Endodermal cell (in vitro differentiated cells): ENCODE results near the gene ACVR2A. TPM values are rescaled to one million over a fixed set of nuclear protein-coding genes. Genes with fewer than 3 reads are reported as not detected.

Source experiments
- DNase-seq: peaks from one replicate; pipeline ENCODE4 v3.0.0-alpha.2; 2017
- H3K27ac ChIP-seq: 2 replicates; pipeline ENCODE4 v1.5.1; 2013; ENCODE audit warnings: mild to moderate bottlenecking, low read depth, low read length, moderate library complexity
- H3K27me3 ChIP-seq: 2 replicates; pipeline ENCODE4 v1.6.1; 2013; ENCODE audit warnings: mild to moderate bottlenecking, low read length, moderate library complexity; ENCODE audit not compliant: insufficient read depth, control insufficient read depth, poor library complexity, severe bottlenecking
- H3K36me3 ChIP-seq: 2 replicates; pipeline ENCODE4 v1.7.0; 2013; ENCODE audit warnings: mild to moderate bottlenecking, low read length, moderate library complexity; ENCODE audit not compliant: control insufficient read depth, insufficient read depth
- H3K4me1 ChIP-seq: one replicate; pipeline ENCODE4 v1.7.0; 2013; ENCODE audit warnings: low read length; ENCODE audit not compliant: control insufficient read depth, insufficient read depth
- H3K4me3 ChIP-seq: 2 replicates; pipeline ENCODE4 v1.5.1; 2013; ENCODE audit warnings: mild to moderate bottlenecking, low read length, moderate library complexity
- H3K9ac ChIP-seq: 2 replicates; pipeline ENCODE4 v1.6.1; 2013; ENCODE audit warnings: mild to moderate bottlenecking, low read length, moderate library complexity; ENCODE audit not compliant: poor library complexity, severe bottlenecking; ENCODE audit errors: extremely low read depth
- H3K9me3 ChIP-seq: 2 replicates; pipeline ENCODE4 v1.6.1; 2013; ENCODE audit warnings: mild to moderate bottlenecking, low read length, moderate library complexity; ENCODE audit not compliant: control insufficient read depth
- H3K27ac Mint-ChIP-seq: 2 replicates; pipeline ENCODE4 v1.8.0; 2020; ENCODE audit warnings: mixed read lengths
- H3K27me3 Mint-ChIP-seq: 2 replicates; pipeline ENCODE4 v1.8.0; 2021; ENCODE audit warnings: mild to moderate bottlenecking, mixed read lengths; ENCODE audit not compliant: insufficient read depth
- H3K36me3 Mint-ChIP-seq: 2 replicates; pipeline ENCODE4 v1.8.0; 2020; ENCODE audit warnings: low read depth, mixed read lengths
- H3K4me1 Mint-ChIP-seq: 2 replicates; pipeline ENCODE4 v1.8.0; 2020; ENCODE audit warnings: mixed read lengths
- H3K4me3 Mint-ChIP-seq: 2 replicates; pipeline ENCODE4 v1.8.0; 2020; ENCODE audit warnings: mild to moderate bottlenecking, moderate library complexity, mixed read lengths
- H3K9me3 Mint-ChIP-seq: 2 replicates; pipeline ENCODE4 v1.8.0; 2020; ENCODE audit warnings: mild to moderate bottlenecking, mixed read lengths
- WGBS, 2 experiments: methylation state at CpG; one replicate each; pipeline versions ENCODE4 v1.1.5 to v1.1.7; 2013; ENCODE audit warnings: missing lambda C conversion rate in 2 of 2, mixed read lengths in 1 of 2; ENCODE audit not compliant: insufficient coverage in 1 of 2, insufficient read length in 1 of 2; 5-methylcytosine and 5-hydroxymethylcytosine counted together
- total RNA-seq, 2 donors: library from RNA; stranded (reverse); fragmentation: NEBNext Ultra II Directional in 1 of 2; extraction: Animal tissue kit (Norgen Biotek cat#: 25700) in 1 of 2; gene quantifications; 2 replicates in 1 of 2; 3 replicates in 1 of 2; pipeline ENCODE4 v1.2.1, GENCODE V29; 2021
- TF ChIP-seq, protein P1 (sequence below): fragments of 200-600 bp; sonication (generic); conservative IDR thresholded peaks from 2 replicates; pipeline ENCODE4 v1.5.0; 2021; ENCODE audit warnings: antibody characterized with exemption, mild to moderate bottlenecking

The ACVR2A gene
- total RNA-seq, 2 donors from 2014 or later = 19.9 to 24.1 TPM

DNA sequence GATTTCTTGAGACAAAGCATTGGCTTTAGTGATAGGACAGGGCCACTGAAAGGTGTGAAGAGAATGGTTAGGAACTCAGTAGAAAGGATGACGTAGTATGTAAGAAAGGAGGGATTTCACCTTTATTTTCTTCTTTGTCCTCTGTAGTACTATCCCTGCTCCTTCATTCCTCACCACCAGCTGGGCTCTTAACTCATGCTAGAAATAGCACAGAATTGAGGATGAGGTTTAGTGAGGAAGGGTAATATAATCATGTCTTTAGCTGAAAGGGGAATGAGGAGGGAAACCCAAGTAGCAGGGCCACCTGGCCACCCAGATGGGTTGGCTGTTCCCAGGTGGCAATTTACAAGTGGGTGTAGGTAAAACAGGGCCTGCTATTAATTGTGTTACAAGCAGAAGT is 15.2 kb downstream of the ACVR2A start:
- TF ChIP-seq, protein P1, sequence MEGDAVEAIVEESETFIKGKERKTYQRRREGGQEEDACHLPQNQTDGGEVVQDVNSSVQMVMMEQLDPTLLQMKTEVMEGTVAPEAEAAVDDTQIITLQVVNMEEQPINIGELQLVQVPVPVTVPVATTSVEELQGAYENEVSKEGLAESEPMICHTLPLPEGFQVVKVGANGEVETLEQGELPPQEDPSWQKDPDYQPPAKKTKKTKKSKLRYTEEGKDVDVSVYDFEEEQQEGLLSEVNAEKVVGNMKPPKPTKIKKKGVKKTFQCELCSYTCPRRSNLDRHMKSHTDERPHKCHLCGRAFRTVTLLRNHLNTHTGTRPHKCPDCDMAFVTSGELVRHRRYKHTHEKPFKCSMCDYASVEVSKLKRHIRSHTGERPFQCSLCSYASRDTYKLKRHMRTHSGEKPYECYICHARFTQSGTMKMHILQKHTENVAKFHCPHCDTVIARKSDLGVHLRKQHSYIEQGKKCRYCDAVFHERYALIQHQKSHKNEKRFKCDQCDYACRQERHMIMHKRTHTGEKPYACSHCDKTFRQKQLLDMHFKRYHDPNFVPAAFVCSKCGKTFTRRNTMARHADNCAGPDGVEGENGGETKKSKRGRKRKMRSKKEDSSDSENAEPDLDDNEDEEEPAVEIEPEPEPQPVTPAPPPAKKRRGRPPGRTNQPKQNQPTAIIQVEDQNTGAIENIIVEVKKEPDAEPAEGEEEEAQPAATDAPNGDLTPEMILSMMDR = no peak

DNA sequence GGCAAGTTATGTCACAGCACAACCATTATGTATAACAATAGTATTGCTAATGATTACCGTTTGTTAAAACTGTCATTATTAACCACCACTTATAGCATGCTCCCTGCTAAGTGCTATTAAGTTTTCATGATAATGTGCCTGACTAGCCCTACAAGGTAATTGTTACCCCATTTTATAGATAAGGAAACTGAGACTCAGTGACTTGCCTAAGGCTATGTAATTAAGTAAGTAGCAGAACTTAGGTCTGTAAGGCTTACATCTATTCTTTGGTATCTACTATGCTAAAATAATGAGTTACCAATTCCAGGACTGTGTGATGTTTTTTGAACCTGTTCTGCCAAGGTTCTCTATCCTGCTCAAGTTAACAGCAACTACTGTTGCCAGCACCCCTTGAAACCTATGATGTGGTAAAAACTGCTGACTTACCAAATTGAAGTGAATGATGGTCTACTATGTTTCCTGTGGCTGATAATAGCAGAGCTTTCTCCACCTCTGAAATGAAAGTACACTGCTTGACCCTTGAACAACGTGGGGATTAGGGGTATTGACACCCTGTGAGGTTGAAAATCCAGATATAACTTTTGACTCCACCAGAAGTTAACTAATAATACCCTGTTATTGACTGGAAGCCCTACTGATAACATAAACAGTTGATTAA is 18.2 kb downstream of the ACVR2A start:
- Histone ChIP-seq H3K9me3 (no peaks in the 10 kb centered on the region), H3K36me3 (no peaks in the 10 kb centered on the region), H3K27ac (no peak overlapping the region), H3K27me3 (no peaks in the 10 kb centered on the region), H3K9ac (no peak overlapping the region), H3K4me3 (no peak overlapping the region), H3K4me1 (peaks cover 5% of the 10 kb centered on the region)
- TF ChIP-seq, protein P1 = no peak
- Mint-ChIP-seq H3K27ac (no peak overlapping the region), H3K36me3 (no peaks in the 10 kb centered on the region), H3K4me3 (no peak overlapping the region), H3K9me3 (no peaks in the 10 kb centered on the region), H3K4me1 (peaks cover 31% of the 10 kb centered on the region), H3K27me3 (no peaks in the 10 kb centered on the region)
- WGBS, 2 experiments = 82% methylated on average over 2 of the region's 2 CpGs; no CpG with 5 or more reads in 1 of the 2 experiments
- no peak for DNase-seq

More for the DNA sequence above, 15.2 kb downstream of the ACVR2A start:
- H3K9me3 ChIP-seq = no peaks in the 10 kb centered on the region
- Mint-ChIP-seq H3K4me3 (no peak overlapping the region), H3K4me1 (peaks cover 50% of the 10 kb centered on the region), H3K36me3 (no peaks in the 10 kb centered on the region), H3K9me3 (no peaks in the 10 kb centered on the region), H3K27me3 (no peaks in the 10 kb centered on the region), H3K27ac (no peak overlapping the region)
- 50% methylated on average over 1 of the region's 1 CpG; no CpG with 5 or more reads in 1 of the 2 experiments for WGBS, 2 experiments
- no peak overlapping the region for H3K9ac ChIP-seq
- H3K4me3 ChIP-seq = no peak overlapping the region
- H3K4me1 ChIP-seq = peaks cover 5% of the 10 kb centered on the region
- H3K27ac ChIP-seq = no peak overlapping the region
- H3K36me3 ChIP-seq = no peaks in the 10 kb centered on the region
- no peaks in the 10 kb centered on the region for H3K27me3 ChIP-seq
- DNase-seq = no peak

DNA sequence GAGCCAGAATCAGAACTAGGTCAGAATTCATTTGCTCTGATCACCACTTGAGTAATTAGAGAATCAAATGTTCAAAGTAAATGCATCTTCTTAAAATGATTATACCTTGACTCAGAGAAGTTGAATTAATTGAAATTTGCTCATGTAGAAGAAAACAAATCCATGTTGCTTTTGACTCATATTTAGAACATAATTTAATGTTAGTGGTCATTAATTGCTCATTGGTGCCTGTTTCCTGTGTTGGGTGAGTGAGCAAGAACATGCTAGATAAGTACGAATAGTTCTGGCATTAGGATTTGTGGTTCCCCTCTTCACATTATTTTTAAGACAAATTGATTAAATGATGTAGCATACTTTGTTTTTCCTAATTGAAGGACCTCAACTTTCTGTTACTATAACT is 19.0 kb downstream of the ACVR2A start:
- Mint-ChIP-seq H3K9me3 (no peaks in the 10 kb centered on the region), H3K4me1 (peaks cover 26% of the 10 kb centered on the region), H3K27ac (no peak overlapping the region), H3K4me3 (no peak overlapping the region), H3K36me3 (no peaks in the 10 kb centered on the region), H3K27me3 (no peaks in the 10 kb centered on the region)
- Histone ChIP-seq H3K4me3 (no peak overlapping the region), H3K9me3 (no peaks in the 10 kb centered on the region), H3K36me3 (no peaks in the 10 kb centered on the region), H3K27ac (no peak overlapping the region), H3K9ac (no peak overlapping the region), H3K4me1 (peaks cover 5% of the 10 kb centered on the region), H3K27me3 (no peaks in the 10 kb centered on the region)
- WGBS, 2 experiments = 100% methylated on average over 1 of the region's 1 CpG; no CpG with 5 or more reads in 1 of the 2 experiments
- TF ChIP-seq, protein P1 = no peak
- DNase-seq = no peak
